ENCODE results near the gene CTSC. TPM values are rescaled to one million over a fixed set of nuclear protein-coding genes. Genes with fewer than 3 reads are reported as not detected.

The CTSC gene
- total RNA-seq, 1 donor from 2014 or later: 149 TPM

- no peak overlapping the region for H3K4me3 ChIP-seq (ENCODE audit: low read depth, low read length)
- no peak for DNase-seq (ENCODE audit: low read depth)
- TF ChIP-seq CTCF (conservative IDR thresholded peaks at IDR 0.05; ENCODE audit: low read depth, low read length): peak; percentile 21
These were observed 4.2 kb upstream of the CTSC start for GRCh38 chr11:88341522-88342251.

- no peak for TF ChIP-seq CTCF (conservative IDR thresholded peaks at IDR 0.05; ENCODE audit: low read depth, low read length)
- no peak overlapping the region for H3K4me3 ChIP-seq (ENCODE audit: low read depth, low read length)
- DNase-seq (ENCODE audit: low read depth): no peak
These were observed 2.9 kb upstream of the CTSC start for GRCh38 chr11:88340366-88340935.

GRCh38 chr11:88337987-88338668, 592 bp upstream of the CTSC start:
- peak overlapping the region; percentile 95 for H3K4me3 ChIP-seq (ENCODE audit: low read depth, low read length)
- no peak for TF ChIP-seq CTCF (conservative IDR thresholded peaks at IDR 0.05; ENCODE audit: low read depth, low read length)
- DNase-seq (ENCODE audit: low read depth): no peak

GRCh38 chr11:88335284-88335683, 2.3 kb downstream of the CTSC start:
- no peak for DNase-seq (ENCODE audit: low read depth)
- peak overlapping the region; percentile 95 for H3K4me3 ChIP-seq (ENCODE audit: low read depth, low read length)
- TF ChIP-seq CTCF (conservative IDR thresholded peaks at IDR 0.05; ENCODE audit: low read depth, low read length): no peak

- no peak overlapping the region for H3K4me3 ChIP-seq (ENCODE audit: low read depth, low read length)
- DNase-seq (ENCODE audit: low read depth): no peak
- no peak for TF ChIP-seq CTCF (conservative IDR thresholded peaks at IDR 0.05; ENCODE audit: low read depth, low read length)
These were observed 3.7 kb downstream of the CTSC start for GRCh38 chr11:88333862-88334261.

GRCh38 chr11:88332851-88333250, 4.7 kb downstream of the CTSC start:
- no peak for DNase-seq (ENCODE audit: low read depth)
- no peak for TF ChIP-seq CTCF (conservative IDR thresholded peaks at IDR 0.05; ENCODE audit: low read depth, low read length)
- H3K4me3 ChIP-seq (ENCODE audit: low read depth, low read length): no peak overlapping the region

Data from epithelial cell of proximal tubule (primary cell).